ENCODE results near the gene PPP3CA.

The PPP3CA gene

GRCh38 chr4:101274888-101275752 is 72.2 kb downstream of the PPP3CA start:
- DNase-seq (ENCODE audit: low read depth), result no peak
- no peak overlapping the region for H3K4me3 ChIP-seq (ENCODE audit: low read length)
- TF ChIP-seq, protein P1, sequence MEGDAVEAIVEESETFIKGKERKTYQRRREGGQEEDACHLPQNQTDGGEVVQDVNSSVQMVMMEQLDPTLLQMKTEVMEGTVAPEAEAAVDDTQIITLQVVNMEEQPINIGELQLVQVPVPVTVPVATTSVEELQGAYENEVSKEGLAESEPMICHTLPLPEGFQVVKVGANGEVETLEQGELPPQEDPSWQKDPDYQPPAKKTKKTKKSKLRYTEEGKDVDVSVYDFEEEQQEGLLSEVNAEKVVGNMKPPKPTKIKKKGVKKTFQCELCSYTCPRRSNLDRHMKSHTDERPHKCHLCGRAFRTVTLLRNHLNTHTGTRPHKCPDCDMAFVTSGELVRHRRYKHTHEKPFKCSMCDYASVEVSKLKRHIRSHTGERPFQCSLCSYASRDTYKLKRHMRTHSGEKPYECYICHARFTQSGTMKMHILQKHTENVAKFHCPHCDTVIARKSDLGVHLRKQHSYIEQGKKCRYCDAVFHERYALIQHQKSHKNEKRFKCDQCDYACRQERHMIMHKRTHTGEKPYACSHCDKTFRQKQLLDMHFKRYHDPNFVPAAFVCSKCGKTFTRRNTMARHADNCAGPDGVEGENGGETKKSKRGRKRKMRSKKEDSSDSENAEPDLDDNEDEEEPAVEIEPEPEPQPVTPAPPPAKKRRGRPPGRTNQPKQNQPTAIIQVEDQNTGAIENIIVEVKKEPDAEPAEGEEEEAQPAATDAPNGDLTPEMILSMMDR (IDR thresholded peaks at IDR 0.05; ENCODE audit: insufficient read depth, low read depth, low read length, missing control alignments), result no peak

- DNase-seq (ENCODE audit: low read depth), result no peak
- TF ChIP-seq, protein P1 (IDR thresholded peaks at IDR 0.05; ENCODE audit: insufficient read depth, low read depth, low read length, missing control alignments), result no peak
- no peak overlapping the region for H3K4me3 ChIP-seq (ENCODE audit: low read length)
Observed at GRCh38 chr4:101271516-101271915, 75.8 kb downstream of the PPP3CA start.

DNA sequence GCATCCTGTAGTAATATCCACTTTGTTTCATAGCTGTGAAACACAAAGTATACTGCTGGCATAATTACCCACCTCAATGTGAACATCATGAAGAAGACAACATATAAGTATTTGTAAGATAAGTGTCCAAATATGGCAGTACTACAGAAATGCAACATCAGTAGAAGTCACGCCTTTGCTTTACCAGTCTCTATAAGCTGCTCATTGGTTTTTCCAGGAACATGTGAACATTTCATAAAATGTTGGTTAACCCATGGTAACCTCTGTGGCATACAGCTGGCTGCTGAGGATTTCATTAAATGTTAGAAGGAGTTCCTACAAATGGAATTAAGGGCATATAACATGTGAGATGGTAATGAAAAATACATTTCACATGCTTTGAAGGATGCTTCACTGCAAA is 77.6 kb downstream of the PPP3CA start:
- no peak for DNase-seq (ENCODE audit: low read depth)
- TF ChIP-seq, protein P1 (IDR thresholded peaks at IDR 0.05; ENCODE audit: insufficient read depth, low read depth, low read length, missing control alignments), result no peak
- H3K4me3 ChIP-seq (ENCODE audit: low read length), result no peak overlapping the region

GRCh38 chr4:101265816-101266172 is 81.5 kb downstream of the PPP3CA start:
- H3K4me3 ChIP-seq (ENCODE audit: low read length), result no peak overlapping the region
- TF ChIP-seq, protein P1 (IDR thresholded peaks at IDR 0.05; ENCODE audit: insufficient read depth, low read depth, low read length, missing control alignments), result no peak

DNA sequence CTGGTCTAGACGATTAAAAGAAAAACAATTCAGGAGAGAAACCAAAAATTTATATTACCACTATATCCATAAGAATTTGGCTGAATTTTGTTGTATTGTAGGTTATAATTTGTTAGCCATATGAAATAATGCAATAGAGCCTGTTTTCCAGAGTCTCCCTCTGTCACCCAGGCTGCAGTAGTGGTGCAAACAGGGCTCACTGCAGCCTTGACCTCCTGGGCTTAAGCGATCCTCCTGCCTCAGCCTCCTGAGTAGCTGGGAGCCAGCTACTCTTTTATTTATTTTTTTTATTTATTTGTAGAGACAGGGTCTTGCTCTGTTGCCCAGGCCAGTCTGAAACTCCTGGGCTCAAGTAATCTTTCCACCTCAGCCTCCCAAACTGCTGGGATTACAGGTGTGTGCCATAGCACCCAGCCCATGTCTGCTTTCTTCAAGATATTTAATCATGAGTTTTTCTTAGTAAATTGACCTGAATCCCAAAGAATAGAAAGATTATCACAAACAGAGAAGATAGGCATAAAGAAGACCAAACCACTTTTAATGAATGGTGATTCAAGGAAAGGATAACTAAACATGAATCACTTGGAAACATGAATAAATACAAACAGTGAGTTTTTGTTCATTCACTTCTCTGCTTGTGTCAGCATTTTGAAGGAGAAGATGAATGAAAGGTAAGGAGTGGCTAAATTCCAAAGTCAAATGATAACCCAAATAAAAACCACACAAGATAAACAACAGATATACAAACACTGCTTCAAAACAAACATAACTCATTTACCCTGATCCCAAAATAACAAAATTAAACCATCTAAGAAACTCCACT is 82.1 kb downstream of the PPP3CA start:
- DNase-seq (ENCODE audit: low read depth), result peak; percentile 68
- TF ChIP-seq, protein P1 (IDR thresholded peaks at IDR 0.05; ENCODE audit: insufficient read depth, low read depth, low read length, missing control alignments), result no peak
- H3K4me3 ChIP-seq (ENCODE audit: low read length), result no peak overlapping the region

More at GRCh38 chr4:101265816-101266172, 81.5 kb downstream of the PPP3CA start:
- DNase-seq (ENCODE audit: low read depth), result peak; percentile 65

DNA sequence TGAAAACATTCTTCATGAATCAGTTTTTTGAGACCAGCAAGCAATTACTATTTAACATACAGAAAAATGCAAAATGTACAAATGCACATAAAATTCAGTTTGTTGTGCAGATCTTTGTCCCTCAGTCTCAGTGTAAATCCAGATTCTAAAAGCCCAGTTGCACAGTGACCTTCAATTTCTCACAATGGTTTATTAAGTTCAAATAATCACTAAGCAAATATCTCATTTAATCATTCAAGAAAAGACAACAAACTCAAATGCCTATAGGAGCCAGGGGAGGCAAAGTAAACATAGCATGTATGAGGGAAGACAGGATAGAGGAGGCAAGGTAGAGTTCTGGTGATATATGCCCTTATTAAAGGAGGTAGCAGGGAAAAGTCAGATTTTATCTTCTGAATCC is 82.8 kb downstream of the PPP3CA start:
- TF ChIP-seq, protein P1 (IDR thresholded peaks at IDR 0.05; ENCODE audit: insufficient read depth, low read depth, low read length, missing control alignments), result no peak
- H3K4me3 ChIP-seq (ENCODE audit: low read length), result no peak overlapping the region

More for the DNA sequence above, 82.8 kb downstream of the PPP3CA start:
- no peak for DNase-seq (ENCODE audit: low read depth)

All from epithelial cell of esophagus (primary cell).